WTC11 (cell line): ENCODE results near the gene DNAJC21. TPM values are rescaled to one million over a fixed set of nuclear protein-coding genes. Genes with fewer than 3 reads are reported as not detected.

Source experiments
- ATAC-seq: fragments of 200-7000 bp; cut with Tn5 transposase; 2 replicates; pipeline ENCODE4 v1.10.0; 2021; ENCODE audit warnings: mild to moderate bottlenecking, moderate library complexity
- CTCF ChIA-PET: fragments of 300-600 bp; sonication (Branson Sonifier 250); formaldehyde crosslinking; loops from one replicate; lab custom pipeline; 2021; ENCODE audit warnings: antibody characterized with exemption; lab: Charles Lee
- POLR2A ChIA-PET: fragments of 350-600 bp; sonication (Branson Sonifier 250); formaldehyde crosslinking; loops from one replicate; lab custom pipeline; 2021; ENCODE audit warnings: antibody characterized with exemption; lab: Charles Lee
- DNase-seq: peaks from one replicate; pipeline ENCODE4 v3.0.0; 2021; ENCODE audit warnings: low spot score
- H3K27ac Mint-ChIP-seq: 2 replicates; pipeline ENCODE4 v1.8.0; 2021; ENCODE audit warnings: mixed read lengths
- H3K27me3 Mint-ChIP-seq: 2 replicates; pipeline ENCODE4 v1.8.0; 2021; ENCODE audit warnings: low read depth, mild to moderate bottlenecking, moderate library complexity, mixed read lengths
- H3K36me3 Mint-ChIP-seq: 2 replicates; pipeline ENCODE4 v1.8.0; 2021; ENCODE audit warnings: mixed read lengths
- H3K4me1 Mint-ChIP-seq: 2 replicates; pipeline ENCODE4 v1.8.0; 2022; ENCODE audit warnings: mixed read lengths
- H3K4me3 Mint-ChIP-seq: 2 replicates; pipeline ENCODE4 v1.8.0; 2021; ENCODE audit warnings: mild to moderate bottlenecking, moderate library complexity, mixed read lengths
- H3K9me3 Mint-ChIP-seq: 2 replicates; pipeline ENCODE4 v1.8.0; 2021; ENCODE audit warnings: mixed read lengths
- ARID4B ChIP-seq: sonication (generic); formaldehyde crosslinking; IDR thresholded peaks from 2 replicates; pipeline ENCODE4 v1.8.0; 2023; ENCODE audit warnings: missing genetic modification reagents, mild to moderate bottlenecking, borderline replicate concordance
- ATF2 ChIP-seq: sonication (generic); formaldehyde crosslinking; IDR thresholded peaks from 2 replicates; pipeline ENCODE4 v1.8.1; 2022; ENCODE audit warnings: low read depth, missing genetic modification reagents, borderline replicate concordance
- ATF6 ChIP-seq: sonication (generic); formaldehyde crosslinking; IDR thresholded peaks from 2 replicates; pipeline ENCODE4 v1.8.1; 2023; ENCODE audit warnings: mild to moderate bottlenecking, missing genetic modification reagents
- CBFB ChIP-seq: sonication (generic); formaldehyde crosslinking; IDR thresholded peaks from 2 replicates; pipeline ENCODE4 v1.8.1; 2022; ENCODE audit warnings: mild to moderate bottlenecking, low read depth, missing genetic modification reagents
- EMX1 ChIP-seq: fragments of 250-450 bp; sonication (Bioruptor Pico); IDR thresholded peaks from 2 replicates; pipeline ENCODE4 v1.8.0; 2021; ENCODE audit warnings: mild to moderate bottlenecking
- FOXK1 ChIP-seq: sonication (generic); formaldehyde crosslinking; IDR thresholded peaks from 2 replicates; pipeline ENCODE4 v1.8.0; 2022; ENCODE audit warnings: mild to moderate bottlenecking, moderate library complexity, missing genetic modification reagents
- GRHL2 ChIP-seq: fragments of 250-450 bp; sonication (Bioruptor Pico); IDR thresholded peaks from 2 replicates; pipeline ENCODE4 v1.8.0; 2022; ENCODE audit warnings: mild to moderate bottlenecking, moderate library complexity; ENCODE audit not compliant: insufficient replicate concordance, severe bottlenecking
- NFYB ChIP-seq: sonication (generic); formaldehyde crosslinking; conservative IDR thresholded peaks from 2 replicates; pipeline ENCODE4 v1.8.0; 2022; ENCODE audit warnings: low read depth, missing genetic modification reagents
- PRDM15 ChIP-seq: sonication (generic); formaldehyde crosslinking; IDR thresholded peaks from 2 replicates; pipeline ENCODE4 v1.8.0; 2022; ENCODE audit warnings: missing genetic modification reagents
- PREB ChIP-seq: sonication (generic); formaldehyde crosslinking; IDR thresholded peaks from 2 replicates; pipeline ENCODE4 v1.8.1; 2022; ENCODE audit warnings: mild to moderate bottlenecking, missing genetic modification reagents, moderate library complexity, borderline replicate concordance
- PRRX2 ChIP-seq: fragments of 250-450 bp; sonication (Bioruptor Pico); IDR thresholded peaks from 2 replicates; pipeline ENCODE4 v1.8.0; 2021; ENCODE audit warnings: mild to moderate bottlenecking
- SOX15 ChIP-seq: fragments of 250-450 bp; sonication (Bioruptor Pico); IDR thresholded peaks from 2 replicates; pipeline ENCODE4 v1.9.0; 2021; ENCODE audit warnings: mild to moderate bottlenecking
- SP1 ChIP-seq: sonication (generic); formaldehyde crosslinking; conservative IDR thresholded peaks from 2 replicates; pipeline ENCODE4 v1.8.1; 2022; ENCODE audit warnings: missing genetic modification reagents
- TCF7 ChIP-seq: sonication (generic); formaldehyde crosslinking; IDR thresholded peaks from 2 replicates; pipeline ENCODE4 v1.8.0; 2022; ENCODE audit warnings: mild to moderate bottlenecking, low read depth, missing genetic modification reagents, moderate library complexity
- TEAD4 ChIP-seq: sonication (generic); formaldehyde crosslinking; IDR thresholded peaks from 2 replicates; pipeline ENCODE4 v1.8.0; 2022; ENCODE audit warnings: mild to moderate bottlenecking, missing genetic modification reagents
- ZNF121 ChIP-seq: sonication (generic); formaldehyde crosslinking; IDR thresholded peaks from 2 replicates; pipeline ENCODE4 v1.8.0; 2023; ENCODE audit warnings: missing genetic modification reagents
- ZNF317 ChIP-seq: sonication (generic); formaldehyde crosslinking; IDR thresholded peaks from 2 replicates; pipeline ENCODE4 v1.8.1; 2023; ENCODE audit warnings: low read depth, mild to moderate bottlenecking, moderate library complexity, missing genetic modification reagents, borderline replicate concordance
- ZNF396 ChIP-seq: fragments of 250-450 bp; sonication (Bioruptor Pico); IDR thresholded peaks from 2 replicates; pipeline ENCODE4 v1.8.0; 2021; ENCODE audit warnings: mild to moderate bottlenecking, moderate library complexity, borderline replicate concordance
- ZNF416 ChIP-seq: fragments of 250-450 bp; sonication (Bioruptor Pico); IDR thresholded peaks from 2 replicates; pipeline ENCODE4 v1.9.0; 2021; ENCODE audit warnings: mild to moderate bottlenecking, inconsistent platforms
- ZNF423 ChIP-seq: fragments of 250-450 bp; sonication (Bioruptor Pico); IDR thresholded peaks from 2 replicates; pipeline ENCODE4 v2.1.2; 2022; ENCODE audit warnings: mild to moderate bottlenecking, moderate library complexity
- ZNF425 ChIP-seq: fragments of 250-450 bp; sonication (Bioruptor Pico); conservative IDR thresholded peaks from 2 replicates; pipeline ENCODE4 v1.9.0; 2021; ENCODE audit warnings: mild to moderate bottlenecking
- total RNA-seq: library from RNA; stranded (reverse); gene quantifications from 3 replicates; pipeline ENCODE4 v1.2.3, GENCODE V29; 2021

Gene DNAJC21
- total RNA-seq, 1 experiment from 2014 or later = 62.5 TPM

- no peak for TF ChIP-seq PRDM15 (CRISPR knock-in tag)
- TF ChIP-seq ZNF425 (CRISPR knock-in tag) = no peak
- no peak for TF ChIP-seq ZNF396
Measured at GRCh38 chr5:34899066-34899465, 30.3 kb upstream of the DNAJC21 start (continued).

GRCh38 chr5:34900652-34901051 lies 28.7 kb upstream of the DNAJC21 start:
- Mint-ChIP-seq H3K4me1 (peaks cover 28% of the 10 kb centered on the region), H3K36me3 (peaks cover 14% of the 10 kb centered on the region), H3K27me3 (no peaks in the 10 kb centered on the region), H3K4me3 (no peak overlapping the region), H3K9me3 (no peaks in the 10 kb centered on the region), H3K27ac (no peak overlapping the region)
- DNase-seq = no peak
- ChIA-PET CTCF (interaction anchor here (4.4 kb wide), 1 partner anchor 415 kb away, joined by 30 read pairs; no protein-coding TSS in a partner anchor), POLR2A (interaction anchor here (0.6 kb wide), 2 partner anchors 10 to 15 kb away, joined by 3 read pairs; partner anchors contain the start of genes BRIX1 and RAD1)
- TF ChIP-seq PRRX2 (CRISPR knock-in tag) (no peak), TEAD4 (no peak), EMX1 (no peak), ATF6 (CRISPR knock-in tag) (no peak), FOXK1 (CRISPR knock-in tag) (no peak), NFYB (CRISPR knock-in tag) (no peak), ATF2 (no peak), ZNF423 (CRISPR knock-in tag) (no peak), TCF7 (CRISPR knock-in tag) (no peak), ZNF317 (CRISPR knock-in tag) (no peak), ARID4B (CRISPR knock-in tag) (no peak), ZNF121 (CRISPR knock-in tag) (no peak), SP1 (CRISPR knock-in tag) (no peak), ZNF416 (CRISPR knock-in tag) (no peak), GRHL2 (no peak), SOX15 (CRISPR knock-in tag) (no peak), CBFB (CRISPR knock-in tag) (no peak), PREB (CRISPR knock-in tag) (no peak)
- no peak for ATAC-seq
